Endodermal cell (in vitro differentiated cells): ENCODE data around the gene UCHL3. TPM values are rescaled to one million over a fixed set of nuclear protein-coding genes. Genes with fewer than 3 reads are reported as not detected.

Experiments
- DNase-seq: peaks from one replicate; pipeline ENCODE4 v3.0.0-alpha.2; 2017
- H3K27ac ChIP-seq: 2 replicates; pipeline ENCODE4 v1.5.1; 2013; ENCODE audit warnings: mild to moderate bottlenecking, low read depth, low read length, moderate library complexity
- H3K27me3 ChIP-seq: 2 replicates; pipeline ENCODE4 v1.6.1; 2013; ENCODE audit warnings: mild to moderate bottlenecking, low read length, moderate library complexity; ENCODE audit not compliant: insufficient read depth, control insufficient read depth, poor library complexity, severe bottlenecking
- H3K36me3 ChIP-seq: 2 replicates; pipeline ENCODE4 v1.7.0; 2013; ENCODE audit warnings: mild to moderate bottlenecking, low read length, moderate library complexity; ENCODE audit not compliant: control insufficient read depth, insufficient read depth
- H3K4me1 ChIP-seq: one replicate; pipeline ENCODE4 v1.7.0; 2013; ENCODE audit warnings: low read length; ENCODE audit not compliant: control insufficient read depth, insufficient read depth
- H3K4me3 ChIP-seq: 2 replicates; pipeline ENCODE4 v1.5.1; 2013; ENCODE audit warnings: mild to moderate bottlenecking, low read length, moderate library complexity
- H3K9ac ChIP-seq: 2 replicates; pipeline ENCODE4 v1.6.1; 2013; ENCODE audit warnings: mild to moderate bottlenecking, low read length, moderate library complexity; ENCODE audit not compliant: poor library complexity, severe bottlenecking; ENCODE audit errors: extremely low read depth
- H3K9me3 ChIP-seq: 2 replicates; pipeline ENCODE4 v1.6.1; 2013; ENCODE audit warnings: mild to moderate bottlenecking, low read length, moderate library complexity; ENCODE audit not compliant: control insufficient read depth
- H3K27ac Mint-ChIP-seq: 2 replicates; pipeline ENCODE4 v1.8.0; 2020; ENCODE audit warnings: mixed read lengths
- H3K27me3 Mint-ChIP-seq: 2 replicates; pipeline ENCODE4 v1.8.0; 2021; ENCODE audit warnings: mild to moderate bottlenecking, mixed read lengths; ENCODE audit not compliant: insufficient read depth
- H3K36me3 Mint-ChIP-seq: 2 replicates; pipeline ENCODE4 v1.8.0; 2020; ENCODE audit warnings: low read depth, mixed read lengths
- H3K4me1 Mint-ChIP-seq: 2 replicates; pipeline ENCODE4 v1.8.0; 2020; ENCODE audit warnings: mixed read lengths
- H3K4me3 Mint-ChIP-seq: 2 replicates; pipeline ENCODE4 v1.8.0; 2020; ENCODE audit warnings: mild to moderate bottlenecking, moderate library complexity, mixed read lengths
- H3K9me3 Mint-ChIP-seq: 2 replicates; pipeline ENCODE4 v1.8.0; 2020; ENCODE audit warnings: mild to moderate bottlenecking, mixed read lengths
- WGBS, 2 experiments: methylation state at CpG; one replicate each; pipeline versions ENCODE4 v1.1.5 to v1.1.7; 2013; ENCODE audit warnings: missing lambda C conversion rate in 2 of 2, mixed read lengths in 1 of 2; ENCODE audit not compliant: insufficient coverage in 1 of 2, insufficient read length in 1 of 2; 5-methylcytosine and 5-hydroxymethylcytosine counted together
- total RNA-seq, 2 donors: library from RNA; stranded (reverse); fragmentation: NEBNext Ultra II Directional in 1 of 2; extraction: Animal tissue kit (Norgen Biotek cat#: 25700) in 1 of 2; gene quantifications; 2 replicates in 1 of 2; 3 replicates in 1 of 2; pipeline ENCODE4 v1.2.1, GENCODE V29; 2021
- TF ChIP-seq, protein P1 (sequence below): fragments of 200-600 bp; sonication (generic); conservative IDR thresholded peaks from 2 replicates; pipeline ENCODE4 v1.5.0; 2021; ENCODE audit warnings: antibody characterized with exemption, mild to moderate bottlenecking

The UCHL3 gene
- total RNA-seq, 2 donors from 2014 or later: 27.6 to 30.6 TPM

DNA sequence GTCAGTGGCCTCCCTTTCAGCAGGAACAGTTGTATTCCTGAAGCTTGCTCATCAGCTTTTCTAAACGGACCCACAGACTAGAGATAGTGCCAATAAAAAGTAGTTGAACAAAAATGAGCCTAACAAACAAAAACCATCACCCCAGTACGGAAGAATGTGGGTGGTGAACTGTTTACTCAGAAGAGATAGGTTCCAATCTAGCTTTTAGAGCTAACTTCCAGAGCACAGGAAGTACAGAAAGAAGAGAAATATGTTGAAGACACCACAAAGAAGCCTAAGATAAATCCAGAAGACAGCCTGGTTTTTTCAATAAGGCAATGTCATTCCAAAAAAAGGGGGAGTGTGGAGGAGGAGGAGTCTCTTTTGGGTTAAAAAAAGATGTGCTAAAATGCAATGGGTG, 83.7 kb downstream of the UCHL3 start:
- Histone ChIP-seq H3K36me3 (no peaks in the 10 kb centered on the region), H3K9ac (no peak overlapping the region), H3K4me1 (no peaks in the 10 kb centered on the region), H3K27me3 (peaks cover 26% of the 10 kb centered on the region), H3K4me3 (no peak overlapping the region), H3K27ac (no peak overlapping the region), H3K9me3 (no peaks in the 10 kb centered on the region)
- TF ChIP-seq, protein P1, sequence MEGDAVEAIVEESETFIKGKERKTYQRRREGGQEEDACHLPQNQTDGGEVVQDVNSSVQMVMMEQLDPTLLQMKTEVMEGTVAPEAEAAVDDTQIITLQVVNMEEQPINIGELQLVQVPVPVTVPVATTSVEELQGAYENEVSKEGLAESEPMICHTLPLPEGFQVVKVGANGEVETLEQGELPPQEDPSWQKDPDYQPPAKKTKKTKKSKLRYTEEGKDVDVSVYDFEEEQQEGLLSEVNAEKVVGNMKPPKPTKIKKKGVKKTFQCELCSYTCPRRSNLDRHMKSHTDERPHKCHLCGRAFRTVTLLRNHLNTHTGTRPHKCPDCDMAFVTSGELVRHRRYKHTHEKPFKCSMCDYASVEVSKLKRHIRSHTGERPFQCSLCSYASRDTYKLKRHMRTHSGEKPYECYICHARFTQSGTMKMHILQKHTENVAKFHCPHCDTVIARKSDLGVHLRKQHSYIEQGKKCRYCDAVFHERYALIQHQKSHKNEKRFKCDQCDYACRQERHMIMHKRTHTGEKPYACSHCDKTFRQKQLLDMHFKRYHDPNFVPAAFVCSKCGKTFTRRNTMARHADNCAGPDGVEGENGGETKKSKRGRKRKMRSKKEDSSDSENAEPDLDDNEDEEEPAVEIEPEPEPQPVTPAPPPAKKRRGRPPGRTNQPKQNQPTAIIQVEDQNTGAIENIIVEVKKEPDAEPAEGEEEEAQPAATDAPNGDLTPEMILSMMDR: no peak
- 83 to 100% methylated on average over 1 to 2 of the region's 2 CpGs for WGBS, 2 experiments
- Mint-ChIP-seq H3K4me1 (peaks cover 12% of the 10 kb centered on the region), H3K27ac (no peak overlapping the region), H3K27me3 (peaks cover 27% of the 10 kb centered on the region), H3K9me3 (no peaks in the 10 kb centered on the region), H3K36me3 (no peaks in the 10 kb centered on the region), H3K4me3 (no peak overlapping the region)
- DNase-seq: no peak

- Histone ChIP-seq H3K4me3 (peak overlapping the region; percentile 53), H3K27me3 (peaks cover 38% of the 10 kb centered on the region), H3K27ac (no peak overlapping the region), H3K36me3 (no peaks in the 10 kb centered on the region), H3K9ac (no peak overlapping the region), H3K4me1 (no peaks in the 10 kb centered on the region), H3K9me3 (no peaks in the 10 kb centered on the region)
- 25 to 74% methylated on average over 5 to 49 of the region's 49 CpGs for WGBS, 2 experiments
- no peak for DNase-seq
- H3K27me3 Mint-ChIP-seq: peaks cover 32% of the 10 kb centered on the region
- H3K4me1 Mint-ChIP-seq: peaks cover 15% of the 10 kb centered on the region
- H3K36me3 Mint-ChIP-seq: no peaks in the 10 kb centered on the region
- no peaks in the 10 kb centered on the region for H3K9me3 Mint-ChIP-seq
- TF ChIP-seq, protein P1: no peak
- no peak overlapping the region for H3K27ac Mint-ChIP-seq
- H3K4me3 Mint-ChIP-seq: peak overlapping the region; percentile 62
These were observed 85.7 kb downstream of the UCHL3 start for GRCh38 chr13:75635101-75635827.

DNA sequence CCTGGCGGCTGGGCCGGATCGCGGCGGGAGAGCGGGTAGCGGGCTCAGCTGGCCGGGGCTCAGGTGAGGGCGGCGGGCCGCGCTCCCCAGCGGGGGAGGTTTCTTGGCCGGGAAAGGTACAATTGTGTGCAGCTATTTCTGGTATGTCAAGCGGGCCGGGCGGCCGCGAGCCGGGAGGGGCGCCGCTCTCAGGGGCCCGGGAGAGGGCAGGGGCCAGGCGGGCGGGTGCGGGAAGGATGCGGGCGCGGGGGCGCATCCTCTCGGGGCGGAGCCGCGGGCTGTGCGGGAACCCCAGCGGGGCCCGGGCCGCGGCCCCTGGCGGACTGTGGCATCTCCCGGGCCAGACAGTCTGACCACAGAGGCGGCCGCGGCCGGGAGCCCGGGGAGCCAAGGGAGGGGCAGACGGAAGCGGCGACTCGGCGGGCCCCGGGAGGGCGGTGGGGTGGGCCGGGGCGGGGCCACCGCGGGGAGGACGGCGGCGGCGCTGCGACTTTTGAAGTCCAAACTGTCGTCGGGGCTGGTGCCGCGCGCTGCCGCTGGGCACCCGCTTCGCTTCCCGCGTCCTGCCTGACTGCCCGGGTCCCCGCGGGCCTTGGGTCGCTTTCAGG, 86.3 kb downstream of the UCHL3 start, which contains the start of gene LMO7:
TSS of gene LMO7 (plus strand) at position 503 of the 608 bp plus-strand sequence. CDS start 328 bp downstream, outside the sequence.
- peak within 1 kb of the TSS; percentile 44 for H3K9ac ChIP-seq
- peaks cover 38% of the 10 kb centered on the region for H3K27me3 ChIP-seq
- Mint-ChIP-seq H3K4me1 (peaks cover 20% of the 10 kb centered on the region), H3K4me3 (peak within 1 kb of the TSS; percentile 62), H3K36me3 (no peaks in the 10 kb centered on the region), H3K27ac (no peak within 1 kb of the TSS), H3K9me3 (no peaks in the 10 kb centered on the region), H3K27me3 (peaks cover 32% of the 10 kb centered on the region)
- no peaks in the 10 kb centered on the region for H3K4me1 ChIP-seq
- peak within 1 kb of the TSS; percentile 84 for H3K4me3 ChIP-seq
- H3K9me3 ChIP-seq: no peaks in the 10 kb centered on the region
- H3K36me3 ChIP-seq: no peaks in the 10 kb centered on the region
- peak; percentile 91 for DNase-seq
- no peak within 1 kb of the TSS for H3K27ac ChIP-seq
- 0 to 1% methylated on average over 11 to 74 of the region's 76 CpGs for WGBS, 2 experiments
- TF ChIP-seq, protein P1: no peak
